ENCODE data around the gene NCK2.

NCK2 gene

DNA sequence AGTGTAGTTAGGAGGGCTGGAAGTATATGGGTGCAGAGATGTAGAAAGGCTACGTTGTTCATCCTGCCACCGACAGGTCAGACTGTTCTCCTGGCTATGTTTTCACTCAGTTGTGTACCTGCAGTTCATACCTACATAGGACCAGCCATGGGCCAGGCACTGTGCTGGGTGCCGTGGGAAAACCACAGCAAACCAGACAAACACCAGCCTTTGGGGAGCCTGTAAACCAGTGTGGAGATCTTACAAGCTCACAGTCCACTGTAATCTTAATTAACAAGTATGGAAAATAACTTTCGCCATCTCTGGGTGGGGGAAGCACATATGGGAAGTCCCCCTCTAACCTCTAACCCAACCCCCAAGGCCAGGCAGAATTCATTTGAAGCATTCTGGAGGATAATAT, 12.7 kb downstream of the NCK2 start:
- ChIA-PET CTCF (interaction anchor here (1.6 to 4.0 kb wide), 3 partner anchors 10 to 58 kb away, joined by 3 to 20 read pairs (median 6); no protein-coding TSS in a partner anchor), POLR2A (no interaction called here)
- no peak for DNase-seq (ENCODE audit: extremely low spot score)
- TF ChIP-seq, protein P1, sequence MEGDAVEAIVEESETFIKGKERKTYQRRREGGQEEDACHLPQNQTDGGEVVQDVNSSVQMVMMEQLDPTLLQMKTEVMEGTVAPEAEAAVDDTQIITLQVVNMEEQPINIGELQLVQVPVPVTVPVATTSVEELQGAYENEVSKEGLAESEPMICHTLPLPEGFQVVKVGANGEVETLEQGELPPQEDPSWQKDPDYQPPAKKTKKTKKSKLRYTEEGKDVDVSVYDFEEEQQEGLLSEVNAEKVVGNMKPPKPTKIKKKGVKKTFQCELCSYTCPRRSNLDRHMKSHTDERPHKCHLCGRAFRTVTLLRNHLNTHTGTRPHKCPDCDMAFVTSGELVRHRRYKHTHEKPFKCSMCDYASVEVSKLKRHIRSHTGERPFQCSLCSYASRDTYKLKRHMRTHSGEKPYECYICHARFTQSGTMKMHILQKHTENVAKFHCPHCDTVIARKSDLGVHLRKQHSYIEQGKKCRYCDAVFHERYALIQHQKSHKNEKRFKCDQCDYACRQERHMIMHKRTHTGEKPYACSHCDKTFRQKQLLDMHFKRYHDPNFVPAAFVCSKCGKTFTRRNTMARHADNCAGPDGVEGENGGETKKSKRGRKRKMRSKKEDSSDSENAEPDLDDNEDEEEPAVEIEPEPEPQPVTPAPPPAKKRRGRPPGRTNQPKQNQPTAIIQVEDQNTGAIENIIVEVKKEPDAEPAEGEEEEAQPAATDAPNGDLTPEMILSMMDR (IDR thresholded peaks at IDR 0.05; ENCODE audit: control extremely low read depth, extremely low read depth, low read depth, missing control alignments) = no peak

DNA sequence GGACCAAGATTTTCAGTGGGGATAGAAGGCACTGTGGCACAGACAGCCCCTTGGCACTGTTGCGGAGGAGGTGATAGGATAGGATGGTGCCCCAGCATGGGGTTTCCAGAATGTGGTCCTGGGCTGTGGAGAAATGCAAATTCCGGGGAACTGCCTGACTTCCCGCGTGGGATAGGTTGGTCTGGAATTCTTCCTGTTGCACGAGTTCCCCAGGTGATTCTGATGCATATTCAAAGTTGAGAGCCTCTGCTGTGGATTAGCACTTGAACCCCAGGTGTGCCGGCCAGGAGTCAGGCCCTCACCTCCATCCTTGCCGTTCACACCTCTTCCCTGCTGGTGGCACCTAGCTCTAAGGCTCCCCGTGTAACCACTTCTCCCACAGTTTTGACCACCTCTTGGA, 15.5 kb downstream of the NCK2 start:
- TF ChIP-seq, protein P1 (IDR thresholded peaks at IDR 0.05; ENCODE audit: control extremely low read depth, extremely low read depth, low read depth, missing control alignments) = no peak
- CTCF ChIA-PET = interaction anchor here (0.9 to 1.7 kb wide), 2 partner anchors 12 to 201 kb away, joined by 3 to 4 read pairs; no protein-coding TSS in a partner anchor
- no peak for DNase-seq (ENCODE audit: extremely low spot score)
- POLR2A ChIA-PET = no interaction called here

DNA sequence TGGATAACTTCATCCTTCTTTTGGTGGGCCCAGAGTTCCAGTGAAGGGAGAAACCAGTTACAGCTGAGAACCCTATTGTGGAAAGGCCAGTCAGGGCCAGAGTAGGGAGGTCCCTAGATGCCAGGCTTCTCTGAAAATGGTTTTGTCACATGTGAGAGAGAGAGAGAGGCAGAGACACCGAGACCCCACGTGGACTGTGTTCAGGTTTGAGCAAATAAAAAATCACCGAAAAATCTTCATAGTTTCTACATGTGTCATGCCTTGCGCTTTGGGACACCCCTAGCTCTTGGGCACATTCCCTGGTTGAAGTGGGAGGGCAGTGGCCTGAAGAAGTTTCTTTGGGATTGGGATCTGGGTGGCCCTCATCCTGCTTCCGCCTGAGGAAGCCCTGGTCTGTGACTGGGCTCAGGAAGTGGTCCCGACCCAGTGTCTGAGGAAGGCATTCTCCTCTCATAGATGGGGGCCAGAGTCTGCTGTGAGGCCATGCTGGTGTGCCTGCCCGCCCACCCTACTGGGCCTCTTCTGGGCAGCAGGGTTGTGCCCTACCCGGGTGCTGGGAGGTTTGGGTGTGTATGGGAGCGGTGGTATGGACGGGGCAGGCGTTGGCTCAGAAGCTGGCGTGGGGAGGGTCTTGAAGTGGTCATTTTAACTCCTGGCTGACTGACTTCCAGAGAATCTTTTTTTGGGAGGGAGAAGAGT, 16.1 kb downstream of the NCK2 start:
- no peak for DNase-seq (ENCODE audit: extremely low spot score)
- ChIA-PET CTCF (interaction anchor here (0.9 to 1.7 kb wide), 3 partner anchors 11 to 201 kb away, joined by 3 to 4 read pairs (median 4); no protein-coding TSS in a partner anchor), POLR2A (no interaction called here)
- TF ChIP-seq, protein P1 (IDR thresholded peaks at IDR 0.05; ENCODE audit: control extremely low read depth, extremely low read depth, low read depth, missing control alignments) = no peak

DNA sequence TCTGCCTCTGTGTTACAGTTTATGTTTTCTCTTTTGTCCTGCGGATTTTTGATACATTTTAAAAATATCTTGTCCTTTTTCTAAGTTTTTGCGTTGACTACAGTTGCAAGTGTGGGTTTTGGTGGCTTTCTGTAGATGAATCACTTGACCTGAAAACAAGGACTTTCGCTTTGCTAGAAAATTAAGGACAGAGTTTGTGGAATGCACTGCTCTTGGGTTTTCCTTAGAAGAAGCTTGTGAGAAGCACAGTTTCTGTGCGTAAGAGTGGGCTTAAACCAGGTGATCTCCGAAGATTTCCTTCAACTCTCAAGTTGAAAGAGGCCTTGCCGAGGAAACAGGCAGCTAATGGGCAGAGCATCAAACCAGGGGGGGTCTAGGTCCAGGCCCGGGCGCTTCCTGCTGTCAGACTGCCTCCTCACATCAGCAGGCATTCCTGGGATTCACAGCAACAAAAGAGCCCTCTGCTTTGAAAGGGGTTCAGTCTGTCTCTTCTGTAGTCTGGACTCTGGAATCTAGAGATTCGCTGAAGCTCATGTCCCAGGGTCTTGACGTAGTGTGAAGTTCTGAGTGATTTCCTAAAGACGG, 17.3 kb downstream of the NCK2 start:
- ChIA-PET CTCF (interaction anchor here (0.8 to 3.3 kb wide), 6 partner anchors 8 to 26 kb away, joined by 4 to 13 read pairs (median 4); no protein-coding TSS in a partner anchor), POLR2A (no interaction called here)
- no peak for DNase-seq (ENCODE audit: extremely low spot score)

DNA sequence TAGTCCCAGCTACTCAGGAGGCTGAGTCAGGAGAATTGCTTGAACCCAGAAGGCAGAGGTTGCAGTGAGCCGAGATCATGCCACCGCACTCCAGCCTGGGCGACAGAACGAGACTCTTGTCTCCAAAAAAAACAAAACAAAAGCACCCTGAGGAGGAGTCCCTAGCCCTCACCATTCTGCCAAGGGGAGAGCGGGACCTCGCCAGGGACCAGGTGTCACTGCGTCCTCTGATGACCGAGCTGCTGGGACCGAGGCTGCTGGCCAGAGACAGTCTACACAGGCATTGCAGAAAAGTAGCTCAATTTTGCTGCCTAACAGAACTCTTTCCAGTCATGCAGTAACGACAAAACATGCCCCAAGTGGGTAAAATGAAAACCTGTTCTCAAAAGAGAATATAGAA, 18.4 kb downstream of the NCK2 start:
- ChIA-PET CTCF (interaction anchor here (1.2 to 3.3 kb wide), 7 partner anchors 9 to 109 kb away, joined by 3 to 13 read pairs (median 5); no protein-coding TSS in a partner anchor), POLR2A (no interaction called here)
- TF ChIP-seq, protein P1 (IDR thresholded peaks at IDR 0.05; ENCODE audit: control extremely low read depth, extremely low read depth, low read depth, missing control alignments) = no peak
- DNase-seq (ENCODE audit: extremely low spot score) = no peak

More for the DNA sequence above, 17.3 kb downstream of the NCK2 start:
- TF ChIP-seq, protein P1 (IDR thresholded peaks at IDR 0.05; ENCODE audit: control extremely low read depth, extremely low read depth, low read depth, missing control alignments) = no peak

DNA sequence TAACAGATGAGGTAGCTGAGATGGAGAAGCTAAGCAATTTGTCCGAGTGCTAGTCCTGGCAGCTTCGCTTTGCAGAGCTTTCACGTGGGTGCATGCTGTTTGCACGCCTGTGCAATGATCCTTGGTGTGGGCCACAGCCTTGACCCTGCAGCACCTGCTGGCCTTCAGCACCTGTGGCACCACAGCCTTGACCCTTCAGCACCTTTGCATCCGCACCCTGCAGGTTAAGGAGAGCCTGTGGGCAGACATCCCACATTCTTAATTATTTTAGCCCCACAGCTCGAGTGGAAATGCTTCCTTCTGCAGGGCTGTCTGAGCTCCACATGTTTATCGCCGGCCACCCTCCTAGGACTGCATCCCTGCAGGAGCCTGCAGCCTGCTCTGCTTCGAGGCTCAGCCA, 19.3 kb downstream of the NCK2 start:
- ChIA-PET POLR2A (no interaction called here), CTCF (interaction anchor here (1.2 to 3.3 kb wide), 6 partner anchors 9 to 108 kb away, joined by 3 to 13 read pairs (median 3); no protein-coding TSS in a partner anchor)
- TF ChIP-seq, protein P1 (IDR thresholded peaks at IDR 0.05; ENCODE audit: control extremely low read depth, extremely low read depth, low read depth, missing control alignments) = no peak
- no peak for DNase-seq (ENCODE audit: extremely low spot score)

All from GM10248 (cell line).